Measurements from ENCODE around the gene LSM5.

LSM5 gene

DNA sequence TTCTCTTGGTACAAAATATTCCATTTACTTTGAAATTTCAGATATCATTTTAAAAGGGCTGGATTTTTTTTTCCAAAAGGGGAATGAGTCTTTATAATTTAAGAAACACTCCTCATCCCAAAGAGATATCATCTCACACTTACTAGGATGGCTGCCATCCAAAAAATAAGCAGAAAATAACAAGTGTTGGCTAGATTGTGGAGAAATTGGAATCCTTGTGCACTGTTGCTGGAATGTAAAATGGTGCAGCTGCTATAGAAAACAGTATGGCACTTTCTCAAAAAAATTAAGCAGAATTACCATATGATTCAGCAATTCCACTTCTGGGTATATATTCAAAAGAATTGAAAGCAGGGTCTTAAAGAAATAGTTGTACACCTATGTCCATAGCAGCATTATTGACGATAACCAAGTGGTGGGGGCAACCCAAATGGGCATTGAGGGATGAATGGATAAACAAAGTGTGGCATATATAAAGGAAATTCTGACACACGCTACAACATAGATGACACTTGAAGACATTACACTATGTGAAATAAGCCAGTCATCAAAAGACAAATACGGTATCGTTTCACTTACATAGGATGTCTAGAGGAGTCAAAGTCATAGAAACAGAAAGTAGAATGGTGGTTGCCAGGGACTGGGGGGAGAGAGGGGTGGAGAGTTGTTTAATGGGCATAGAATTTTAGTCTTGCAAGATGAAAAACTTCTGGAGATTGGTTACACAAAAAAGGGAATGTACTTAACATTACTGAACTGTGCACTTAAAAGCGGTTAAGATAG, 53.8 kb downstream of the LSM5 start:
- H3K36me3 ChIP-seq (ENCODE audit: control insufficient read depth, insufficient read depth, low read length): no peaks in the 10 kb centered on the region
- DNase-seq (ENCODE audit: extremely low read depth, insufficient read length): no peak
- TF ChIP-seq, protein P1, sequence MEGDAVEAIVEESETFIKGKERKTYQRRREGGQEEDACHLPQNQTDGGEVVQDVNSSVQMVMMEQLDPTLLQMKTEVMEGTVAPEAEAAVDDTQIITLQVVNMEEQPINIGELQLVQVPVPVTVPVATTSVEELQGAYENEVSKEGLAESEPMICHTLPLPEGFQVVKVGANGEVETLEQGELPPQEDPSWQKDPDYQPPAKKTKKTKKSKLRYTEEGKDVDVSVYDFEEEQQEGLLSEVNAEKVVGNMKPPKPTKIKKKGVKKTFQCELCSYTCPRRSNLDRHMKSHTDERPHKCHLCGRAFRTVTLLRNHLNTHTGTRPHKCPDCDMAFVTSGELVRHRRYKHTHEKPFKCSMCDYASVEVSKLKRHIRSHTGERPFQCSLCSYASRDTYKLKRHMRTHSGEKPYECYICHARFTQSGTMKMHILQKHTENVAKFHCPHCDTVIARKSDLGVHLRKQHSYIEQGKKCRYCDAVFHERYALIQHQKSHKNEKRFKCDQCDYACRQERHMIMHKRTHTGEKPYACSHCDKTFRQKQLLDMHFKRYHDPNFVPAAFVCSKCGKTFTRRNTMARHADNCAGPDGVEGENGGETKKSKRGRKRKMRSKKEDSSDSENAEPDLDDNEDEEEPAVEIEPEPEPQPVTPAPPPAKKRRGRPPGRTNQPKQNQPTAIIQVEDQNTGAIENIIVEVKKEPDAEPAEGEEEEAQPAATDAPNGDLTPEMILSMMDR (IDR thresholded peaks at IDR 0.05; ENCODE audit: insufficient read depth, low read length, poor library complexity, severe bottlenecking): no peak
- H3K27me3 ChIP-seq (replicated peaks; ENCODE audit: control insufficient read depth, insufficient read depth, low read length): no peaks in the 10 kb centered on the region; the same call in 1 of the 2 replicates
- no peak overlapping the region for H3K4me3 ChIP-seq (replicated peaks; ENCODE audit: low read depth, low read length)

All from GM06990 (cell line).